HG03439 (cell line): ENCODE data around the gene MGMT.

Experiments
- ATAC-seq: cut with Tn5 transposase; IDR thresholded peaks from one replicate; pipeline ENCODE4 v1.9.1; 2021; ENCODE audit warnings: mild to moderate bottlenecking, moderate library complexity; ENCODE audit not compliant: unreplicated experiment

MGMT gene

DNA sequence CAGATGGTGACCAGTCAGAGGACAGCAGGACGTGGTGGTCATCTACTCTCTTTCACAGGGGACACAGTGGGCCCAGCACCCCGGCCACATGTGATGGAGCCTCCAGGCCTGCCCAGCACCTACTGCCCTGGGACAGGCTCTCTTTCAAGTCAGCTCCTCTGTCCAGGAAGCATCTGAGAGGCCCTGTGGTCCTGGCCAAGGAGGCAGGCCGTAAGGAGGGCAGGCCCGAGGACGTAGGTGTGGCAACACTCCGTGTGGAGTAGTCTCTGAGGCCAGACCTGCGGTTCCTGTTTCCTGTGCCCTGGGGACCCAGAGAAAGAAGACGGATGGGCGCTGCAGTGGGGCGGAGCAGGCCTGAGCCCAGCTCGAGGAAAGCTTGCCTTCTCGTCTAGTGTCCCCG, 317.9 kb downstream of the MGMT start:
- no peak for ATAC-seq

DNA sequence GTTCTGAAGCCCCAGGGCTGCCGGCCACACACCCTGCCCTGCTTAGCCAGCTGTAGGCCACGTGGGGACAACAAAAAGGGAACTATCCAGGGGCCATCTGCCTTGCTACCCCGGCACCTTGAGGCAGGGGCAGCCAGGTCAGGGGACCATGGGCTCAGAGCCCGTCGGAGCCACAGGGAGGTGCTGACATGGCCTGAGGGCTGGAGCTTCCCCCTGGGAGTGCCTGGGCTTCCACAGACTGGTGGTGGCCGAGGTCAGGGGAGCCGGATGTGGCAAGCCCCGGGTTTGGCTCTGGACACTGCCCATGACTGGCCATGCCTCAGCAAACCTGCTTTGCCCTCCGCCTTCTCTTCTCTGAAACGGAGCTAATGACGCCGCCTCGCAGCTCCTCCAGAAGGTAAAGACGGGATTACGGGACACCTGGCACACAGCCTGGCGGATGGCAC, 318.5 kb downstream of the MGMT start:
- ATAC-seq: no peak

DNA sequence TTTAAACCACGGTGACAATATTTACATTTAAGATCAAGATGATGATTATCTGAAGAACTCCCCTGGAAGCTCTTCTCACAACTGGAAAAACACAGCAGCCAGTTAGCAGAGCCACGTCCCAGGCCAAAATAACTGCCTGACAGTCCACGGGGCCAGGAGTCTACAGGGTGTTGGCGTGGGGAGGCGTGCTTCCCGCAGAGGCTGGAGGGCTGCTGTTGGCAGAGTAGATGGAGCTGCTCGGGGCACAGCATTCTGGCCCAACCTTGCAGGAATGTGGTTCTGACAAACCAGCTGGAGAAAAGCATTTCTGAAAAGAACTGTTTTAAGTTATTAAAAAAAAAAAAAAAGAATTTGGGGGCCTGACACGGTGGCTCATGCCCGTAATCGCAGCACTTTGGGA, 319.2 kb downstream of the MGMT start:
- ATAC-seq: no peak

DNA sequence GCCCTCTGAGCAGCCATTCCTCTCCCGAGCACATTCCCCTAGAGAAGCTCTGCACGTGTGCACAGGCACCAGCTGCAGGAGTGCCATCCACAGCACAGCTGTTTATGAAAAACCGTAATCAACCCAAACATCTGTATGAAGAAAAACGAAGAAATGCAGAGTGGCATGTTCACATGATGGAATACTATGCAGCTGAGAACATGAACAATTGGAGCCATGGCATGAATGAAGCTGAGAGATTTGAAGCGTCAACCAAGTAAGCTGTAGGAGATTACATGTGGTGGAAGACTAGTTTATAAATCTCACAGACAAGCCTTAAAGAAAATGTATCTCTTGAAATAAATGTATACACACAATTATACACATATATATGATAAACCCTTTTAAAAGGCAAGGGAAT, 320.5 kb downstream of the MGMT start:
- no peak for ATAC-seq

- ATAC-seq: no peak
These were observed 321.2 kb downstream of the MGMT start for GRCh38 chr10:129788215-129788614.

- ATAC-seq: no peak
These were observed 323.8 kb downstream of the MGMT start for GRCh38 chr10:129790715-129791446.

DNA sequence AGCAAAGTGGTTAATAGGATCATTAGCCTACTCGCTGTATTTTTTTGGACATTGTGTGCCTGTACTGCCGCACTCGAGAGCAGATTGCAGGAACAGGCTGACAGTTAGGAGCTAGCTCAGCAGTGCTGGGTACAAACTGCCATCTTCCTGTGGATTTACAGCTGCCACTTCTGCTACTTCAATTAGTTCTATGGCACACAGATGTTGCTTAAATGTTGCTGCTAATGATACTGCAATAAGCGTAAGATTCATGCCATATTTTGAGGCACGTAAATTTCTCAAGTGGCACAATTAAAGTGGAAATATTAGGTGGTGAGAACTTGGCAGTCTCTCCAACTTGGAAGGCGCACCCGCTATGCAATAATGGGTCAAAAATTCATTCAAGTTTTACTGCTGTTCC, 325.1 kb downstream of the MGMT start:
- no peak for ATAC-seq

DNA sequence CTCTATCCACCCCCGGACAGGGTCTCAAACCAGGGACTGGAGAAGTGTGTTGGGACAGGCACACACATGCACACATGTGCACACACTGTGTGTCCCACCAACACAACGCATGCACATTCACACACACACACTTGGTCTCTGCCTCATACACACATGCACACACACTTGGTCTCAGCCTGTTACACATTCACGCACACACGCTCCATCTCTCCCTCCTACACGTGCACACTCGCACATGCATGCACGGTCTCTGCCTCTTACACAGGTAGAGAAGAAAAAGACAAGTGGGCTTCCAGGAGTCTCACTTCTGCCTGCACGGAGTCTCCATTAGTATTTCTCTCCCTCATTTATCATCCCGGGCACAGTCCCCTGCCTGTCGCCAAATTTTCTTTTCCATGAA, 325.8 kb downstream of the MGMT start:
- no peak for ATAC-seq

- ATAC-seq: no peak
These were observed 326.4 kb downstream of the MGMT start for GRCh38 chr10:129793479-129793878.

- no peak for ATAC-seq
These were observed 327.0 kb downstream of the MGMT start for GRCh38 chr10:129793996-129794395.

DNA sequence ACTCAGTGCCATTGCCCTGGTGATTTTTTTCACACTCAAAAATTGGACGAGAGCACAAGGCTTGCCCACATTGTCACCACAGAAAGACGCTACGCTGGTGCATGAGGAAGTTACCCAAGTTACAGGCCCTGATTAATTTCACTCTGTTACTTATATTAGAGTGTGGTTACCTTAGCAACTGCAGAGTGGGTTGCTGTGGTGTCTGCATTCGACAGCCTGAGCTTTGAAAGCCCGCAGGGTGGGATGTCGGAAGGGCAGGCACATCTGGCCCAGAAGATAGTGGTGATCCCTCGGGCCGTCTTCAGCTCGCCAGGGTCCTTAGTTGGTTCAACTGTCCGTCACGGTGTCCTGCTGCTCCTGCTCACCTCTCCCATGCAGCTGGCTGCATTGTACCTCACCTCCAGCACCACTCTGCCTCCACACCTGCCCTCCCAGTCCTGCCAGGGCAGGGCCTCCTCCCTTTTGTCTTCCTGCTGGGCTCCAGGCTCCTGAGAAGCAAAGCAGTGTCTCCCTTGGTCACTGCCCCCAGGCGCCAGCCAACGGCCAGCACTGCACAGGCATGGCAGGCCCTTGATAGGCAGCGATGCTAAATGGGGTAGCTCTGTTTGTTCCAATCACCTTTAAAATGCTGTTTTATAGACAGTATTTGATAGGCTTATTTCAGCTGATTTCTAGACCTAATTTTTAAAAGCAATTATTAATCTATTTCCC, 329.8 kb downstream of the MGMT start:
- ATAC-seq: no peak

DNA sequence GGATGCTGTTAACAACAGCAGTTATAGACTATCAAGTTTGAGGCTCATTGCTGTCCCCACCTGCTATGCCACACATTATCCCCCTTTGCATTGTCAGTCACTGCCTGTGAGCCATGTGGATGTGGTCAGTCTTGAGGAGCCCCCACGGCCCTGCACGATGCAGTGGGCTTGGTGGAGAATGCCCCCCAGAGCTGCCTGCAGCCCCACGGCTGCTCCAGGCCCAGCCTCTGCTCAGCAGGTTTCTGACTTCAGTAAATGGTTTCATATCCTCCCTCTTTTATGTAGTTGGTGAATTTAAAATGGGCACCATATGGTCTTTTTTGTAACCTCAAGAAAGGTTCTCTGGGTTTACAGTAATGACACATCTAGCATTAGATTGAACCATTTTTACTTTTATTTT, 332.9 kb downstream of the MGMT start:
- ATAC-seq: no peak

DNA sequence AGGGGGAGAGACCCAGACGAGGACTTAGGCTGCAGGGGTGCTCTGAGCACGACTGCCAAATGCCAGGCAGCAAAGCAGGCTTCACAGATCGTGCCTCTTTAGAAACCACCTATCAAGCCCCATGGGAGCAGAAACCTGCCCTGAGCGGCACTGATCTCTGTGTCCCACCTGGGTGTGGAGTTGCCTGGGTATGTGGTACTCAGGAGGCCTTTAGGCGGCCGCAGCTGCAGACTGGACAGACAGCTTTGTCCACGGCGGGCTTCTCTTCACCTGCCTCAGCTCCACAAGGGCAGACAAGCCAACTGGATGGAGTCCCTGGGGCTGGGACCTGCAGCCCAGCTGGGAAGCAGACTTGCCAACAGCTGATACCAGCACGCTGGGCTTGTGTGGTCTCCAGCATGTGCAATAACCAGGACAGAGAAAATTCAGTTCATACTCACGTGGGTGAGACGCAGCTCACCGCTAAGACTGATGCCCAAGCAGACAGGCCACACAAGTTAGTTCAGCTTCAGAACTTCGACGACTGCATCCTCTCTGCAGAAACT, 333.8 kb downstream of the MGMT start:
- no peak for ATAC-seq

DNA sequence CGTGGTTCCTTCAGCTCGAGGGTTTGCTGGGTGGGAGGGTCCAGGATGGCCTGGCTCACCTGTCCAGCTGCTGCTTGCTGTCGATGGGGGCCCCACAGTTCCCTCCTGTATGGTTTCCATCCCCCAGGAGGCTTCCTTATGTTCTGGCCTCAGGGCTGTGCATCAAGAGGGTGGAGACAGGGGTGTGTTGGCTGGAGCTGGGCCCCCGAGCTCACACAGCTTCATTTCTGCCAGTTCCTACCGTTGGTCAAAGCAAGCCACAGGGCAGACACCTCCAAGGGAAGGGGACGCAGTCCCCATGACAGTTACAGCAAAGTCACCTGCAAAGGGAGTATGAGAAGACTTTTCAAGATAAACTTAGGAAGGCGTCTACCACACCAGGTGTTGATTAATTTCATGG, 340.2 kb downstream of the MGMT start:
- ATAC-seq: no peak

- no peak for ATAC-seq
These were observed 341.3 kb downstream of the MGMT start for GRCh38 chr10:129808092-129808983.

DNA sequence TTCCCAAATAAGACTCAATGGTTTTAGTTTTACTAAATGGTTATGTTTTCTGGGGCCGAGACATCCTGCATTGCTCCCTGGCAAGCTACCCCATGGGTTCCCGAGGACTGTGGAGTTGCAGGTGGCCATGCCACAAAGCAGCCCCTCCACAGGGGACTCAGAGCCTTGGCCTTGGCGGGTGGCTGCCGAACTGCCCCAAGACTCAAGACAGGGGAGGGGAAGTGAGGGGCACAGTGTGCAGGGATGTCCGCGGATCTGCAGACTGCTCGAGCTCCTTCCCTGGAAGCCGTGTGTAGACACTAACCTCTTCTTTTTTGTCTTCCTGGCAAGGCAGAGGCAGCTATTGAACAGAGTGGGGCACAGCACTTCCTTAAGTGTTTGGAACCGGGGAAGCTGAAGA, 342.4 kb downstream of the MGMT start:
- no peak for ATAC-seq

DNA sequence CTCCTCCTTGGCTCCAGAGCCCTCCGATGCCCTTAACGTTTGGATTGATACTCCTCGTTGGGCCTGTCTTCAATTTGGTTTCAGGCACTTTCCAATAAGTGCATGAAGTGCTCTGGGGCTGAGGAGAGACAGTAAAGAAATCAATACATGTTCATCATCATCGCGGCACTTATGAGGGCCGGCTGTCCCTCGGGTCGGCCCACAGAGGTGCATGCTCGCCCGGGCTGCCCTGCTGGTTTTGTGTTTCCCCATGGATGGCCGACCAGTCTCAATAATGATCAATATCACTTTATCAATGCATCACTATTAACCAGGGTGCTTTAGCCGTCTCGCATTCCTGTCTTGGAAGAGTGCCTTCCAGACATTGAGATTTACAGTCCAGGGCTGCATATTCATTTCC, 342.8 kb downstream of the MGMT start:
- no peak for ATAC-seq

- no peak for ATAC-seq
These were observed 344.2 kb downstream of the MGMT start for GRCh38 chr10:129811208-129811607.

- no peak for ATAC-seq
These were observed 345.4 kb downstream of the MGMT start for GRCh38 chr10:129812398-129812797.

DNA sequence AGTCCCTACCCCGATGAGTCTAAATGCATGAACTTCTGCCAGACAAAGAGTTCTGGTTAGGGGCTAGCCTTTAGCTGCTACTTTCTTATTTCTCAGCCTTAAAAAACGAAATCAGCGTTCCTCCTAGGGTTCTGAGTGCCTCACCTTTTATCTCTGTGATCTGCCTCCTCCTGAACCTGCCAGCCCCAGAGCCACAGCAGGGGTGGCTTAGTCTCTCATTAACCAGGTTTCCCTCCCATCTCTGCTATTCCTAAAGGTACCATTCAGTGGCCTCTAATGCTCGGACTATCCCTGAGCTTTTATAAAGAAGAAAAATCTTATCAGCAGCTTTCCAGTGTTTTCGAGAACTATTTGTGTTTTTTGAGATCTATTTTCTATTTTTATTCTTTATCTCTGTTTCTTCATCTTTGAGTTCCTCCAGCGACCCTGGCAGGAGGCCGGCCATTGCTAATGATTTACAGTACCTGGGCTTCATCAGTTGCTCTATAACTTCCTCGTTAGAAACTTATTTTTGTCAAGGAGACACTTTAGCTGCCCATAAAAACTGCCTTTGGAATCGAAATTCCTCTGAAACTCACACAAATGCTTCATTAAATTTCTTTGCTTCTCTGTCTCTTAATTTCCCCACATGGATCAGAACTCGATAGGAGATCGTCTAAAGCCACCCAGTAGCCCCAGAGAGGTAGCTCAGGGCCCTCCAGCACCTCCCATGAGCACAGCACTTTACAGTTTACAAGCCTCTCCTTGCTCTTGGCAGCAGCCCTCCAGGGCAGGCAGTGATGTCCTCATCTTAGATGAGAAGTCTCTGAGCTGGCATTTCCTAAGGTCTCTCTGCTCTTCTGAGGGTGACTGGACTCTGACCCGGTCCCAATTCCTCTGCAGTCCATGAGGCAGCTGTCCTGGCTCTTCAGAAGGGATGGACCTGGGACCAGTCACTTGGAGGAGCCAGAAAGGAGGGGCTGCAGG, 347.9 kb downstream of the MGMT start:
- no peak for ATAC-seq
